Upper lobe of right lung (tissue), 1 donor: ENCODE results near the gene FANCG. TPM values are rescaled to one million over a fixed set of nuclear protein-coding genes. Genes with fewer than 3 reads are reported as not detected.

ENCODE experiments used
- ATAC-seq: fragments of 200-7000 bp; cut with Tn5 transposase; one replicate; pipeline ENCODE4 v1.9.1; 2020; ENCODE audit warnings: mild to moderate bottlenecking, moderate library complexity
- DNase-seq: peaks from one replicate; pipeline ENCODE4 v3.0.0-alpha.2; 2020
- H3K27ac ChIP-seq: fragments of 200-600 bp; one replicate; pipeline ENCODE4 v1.8.0; 2022
- H3K27me3 ChIP-seq: fragments of 200-600 bp; one replicate; pipeline ENCODE4 v1.8.0; 2022; ENCODE audit warnings: mild to moderate bottlenecking
- H3K36me3 ChIP-seq: fragments of 200-600 bp; one replicate; pipeline ENCODE4 v1.8.0; 2022
- H3K4me1 ChIP-seq: fragments of 200-600 bp; one replicate; pipeline ENCODE4 v1.8.0; 2022
- H3K4me3 ChIP-seq: fragments of 200-600 bp; one replicate; pipeline ENCODE4 v1.8.0; 2022; ENCODE audit warnings: mild to moderate bottlenecking
- H3K9me3 ChIP-seq: fragments of 200-600 bp; one replicate; pipeline ENCODE4 v1.8.0; 2022
- intact Hi-C: fragments of 100-400 bp; cut with DNase I; formaldehyde crosslinking; loops from one replicate; pipeline ENCODE4 v1.11.0; 2022
- total RNA-seq: library from RNA; stranded (reverse); fragmentation: NEBNext Ultra II Directional; extraction: Animal tissue kit (Norgen Biotek cat#: 25700); gene quantifications from one replicate; pipeline ENCODE4 v1.2.1, GENCODE V29; 2021
- TF ChIP-seq, protein P1 (sequence below): fragments of 200-600 bp; IDR thresholded peaks from one replicate; pipeline ENCODE4 v1.8.0; 2022; ENCODE audit warnings: antibody characterized with exemption
- donor health status: DM: no; HTN: yes; CAD: no; lungs with severe emphysema.

The FANCG gene
- total RNA-seq, 1 donor from 2014 or later, result 9.4 TPM

DNA sequence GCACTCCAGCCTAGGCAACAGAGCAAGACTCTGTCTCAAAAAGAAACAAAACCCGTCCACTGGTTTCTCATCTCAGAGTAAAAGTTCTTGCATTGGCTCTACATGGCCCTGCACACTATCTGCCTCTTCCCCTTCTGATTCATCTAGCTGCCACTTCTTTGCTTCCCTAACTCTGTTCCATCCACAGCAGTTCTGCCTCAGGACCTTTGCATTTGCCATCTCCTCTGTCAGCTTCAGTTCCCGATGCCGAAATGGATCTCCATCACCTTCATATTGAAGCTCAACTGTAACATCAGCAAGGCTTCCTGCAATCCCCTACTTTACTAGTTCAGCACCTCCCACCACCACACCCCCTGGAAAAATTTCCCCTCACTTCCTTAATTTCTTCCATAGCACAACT lies 17.8 kb upstream of the FANCG start:
- H3K36me3 ChIP-seq, result peaks cover 37% of the 10 kb centered on the region
- DNase-seq (no peak), ATAC-seq (no peak)
- no peak overlapping the region for H3K27ac ChIP-seq
- TF ChIP-seq, protein P1, sequence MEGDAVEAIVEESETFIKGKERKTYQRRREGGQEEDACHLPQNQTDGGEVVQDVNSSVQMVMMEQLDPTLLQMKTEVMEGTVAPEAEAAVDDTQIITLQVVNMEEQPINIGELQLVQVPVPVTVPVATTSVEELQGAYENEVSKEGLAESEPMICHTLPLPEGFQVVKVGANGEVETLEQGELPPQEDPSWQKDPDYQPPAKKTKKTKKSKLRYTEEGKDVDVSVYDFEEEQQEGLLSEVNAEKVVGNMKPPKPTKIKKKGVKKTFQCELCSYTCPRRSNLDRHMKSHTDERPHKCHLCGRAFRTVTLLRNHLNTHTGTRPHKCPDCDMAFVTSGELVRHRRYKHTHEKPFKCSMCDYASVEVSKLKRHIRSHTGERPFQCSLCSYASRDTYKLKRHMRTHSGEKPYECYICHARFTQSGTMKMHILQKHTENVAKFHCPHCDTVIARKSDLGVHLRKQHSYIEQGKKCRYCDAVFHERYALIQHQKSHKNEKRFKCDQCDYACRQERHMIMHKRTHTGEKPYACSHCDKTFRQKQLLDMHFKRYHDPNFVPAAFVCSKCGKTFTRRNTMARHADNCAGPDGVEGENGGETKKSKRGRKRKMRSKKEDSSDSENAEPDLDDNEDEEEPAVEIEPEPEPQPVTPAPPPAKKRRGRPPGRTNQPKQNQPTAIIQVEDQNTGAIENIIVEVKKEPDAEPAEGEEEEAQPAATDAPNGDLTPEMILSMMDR, result no peak
- no peaks in the 10 kb centered on the region for H3K27me3 ChIP-seq
- no peak overlapping the region for H3K4me3 ChIP-seq
- no peaks in the 10 kb centered on the region for H3K9me3 ChIP-seq
- H3K4me1 ChIP-seq, result peaks cover 18% of the 10 kb centered on the region
- intact Hi-C loops, result no loop called here

DNA sequence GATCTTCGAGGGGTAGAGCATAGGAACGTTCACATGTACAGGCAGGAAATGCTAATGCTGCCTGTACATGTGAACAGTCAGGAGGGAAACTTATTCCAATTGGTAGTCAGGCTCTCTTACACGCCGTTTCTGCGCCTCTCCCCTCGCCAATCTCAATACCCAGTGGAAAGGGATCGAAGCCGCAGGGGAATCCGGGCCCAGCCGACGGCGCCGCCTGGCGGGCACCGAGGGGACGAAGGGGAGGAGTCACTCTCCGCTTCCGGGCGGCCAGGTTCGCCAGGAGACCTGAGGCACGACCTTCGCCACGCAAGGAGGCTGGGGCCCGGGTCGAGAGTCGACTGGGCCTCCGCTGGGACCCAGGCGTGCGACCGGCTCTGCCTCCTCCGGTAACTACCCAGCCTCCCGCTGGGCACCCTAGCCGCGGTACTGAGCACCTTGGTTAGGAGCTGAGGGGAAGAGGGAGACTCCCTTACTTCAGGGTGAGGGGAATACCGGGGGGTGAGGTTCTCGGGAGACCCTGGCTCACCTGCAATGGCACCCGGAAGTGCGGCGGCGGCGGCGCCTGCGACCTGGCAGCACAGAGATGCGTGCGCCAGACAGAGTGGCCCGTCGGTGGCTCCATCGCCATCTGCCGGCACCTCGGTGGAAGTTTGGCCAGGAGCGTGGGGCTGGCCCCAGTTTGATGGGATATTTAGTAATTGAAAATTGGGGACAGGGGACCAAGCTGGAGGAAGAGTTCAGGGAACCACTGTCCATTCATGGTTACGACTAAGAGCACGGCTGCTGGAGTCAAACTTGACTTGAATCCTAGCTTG lies 16.5 kb upstream of the FANCG start, which contains the start of gene PIGO:
Gene PIGO, minus strand, starts transcription at position 557 of the 815 bp plus-strand sequence. CDS start 1,026 bp downstream, outside the sequence.
- H3K4me3 ChIP-seq, result peak within 1 kb of the TSS; percentile 65
- no peaks in the 10 kb centered on the region for H3K27me3 ChIP-seq
- no peaks in the 10 kb centered on the region for H3K9me3 ChIP-seq
- H3K36me3 ChIP-seq, result peaks cover 42% of the 10 kb centered on the region
- ATAC-seq, result peak; percentile 96
- peak within 1 kb of the TSS; percentile 94 for H3K27ac ChIP-seq
- intact Hi-C loops, result no loop called here
- TF ChIP-seq, protein P1, result peak; percentile 65
- DNase-seq, result peak; percentile 96
- peaks cover 6% of the 10 kb centered on the region for H3K4me1 ChIP-seq

DNA sequence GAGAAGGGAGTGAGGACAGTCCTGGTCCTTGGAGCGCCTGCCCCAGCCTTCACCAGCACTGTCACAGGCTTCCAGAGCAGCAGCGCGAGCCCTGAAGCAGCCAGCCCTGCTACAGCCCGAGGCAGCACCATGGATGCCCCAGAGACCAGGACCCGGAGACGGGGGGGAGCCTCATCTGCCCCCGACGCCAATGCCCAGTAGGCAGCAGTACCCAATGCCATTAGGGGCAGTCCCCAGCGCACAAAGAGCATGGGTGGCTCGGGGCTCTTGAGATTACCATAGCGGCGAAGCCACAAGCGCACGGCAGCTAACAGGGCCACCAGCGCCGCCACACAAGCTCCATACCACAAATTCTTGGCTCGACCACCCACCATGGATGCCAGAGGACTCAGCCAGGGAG lies 11.8 kb upstream of the FANCG start:
- Histone ChIP-seq H3K4me3 (no peak overlapping the region), H3K4me1 (peaks cover 6% of the 10 kb centered on the region), H3K9me3 (no peaks in the 10 kb centered on the region), H3K27ac (no peak overlapping the region), H3K27me3 (no peaks in the 10 kb centered on the region), H3K36me3 (peaks cover 61% of the 10 kb centered on the region)
- ATAC-seq (no peak), DNase-seq (no peak)
- TF ChIP-seq, protein P1, result no peak
- intact Hi-C loops, result no loop called here

DNA sequence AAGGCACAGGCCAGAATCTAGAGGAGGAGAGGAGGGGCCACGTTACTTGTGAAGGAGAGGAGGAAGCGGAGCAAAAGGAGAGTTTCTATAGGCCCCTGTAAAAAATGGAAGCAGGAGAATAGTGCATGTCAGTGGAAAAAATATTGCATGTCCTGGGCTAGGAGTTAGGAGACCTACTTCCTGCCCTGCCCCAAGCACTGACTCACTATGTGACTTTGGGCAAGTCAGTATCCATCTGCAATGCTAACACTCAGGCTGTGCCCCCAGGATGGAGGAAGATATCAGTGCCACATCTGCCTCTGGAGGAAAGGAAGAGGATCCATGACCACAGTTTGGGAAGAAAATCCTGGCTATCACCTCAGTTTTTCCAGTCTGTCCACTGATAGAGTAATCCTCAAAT lies 9.7 kb upstream of the FANCG start:
- no peak for DNase-seq
- Histone ChIP-seq H3K36me3 (peaks cover 61% of the 10 kb centered on the region), H3K4me3 (no peak overlapping the region), H3K9me3 (no peaks in the 10 kb centered on the region), H3K4me1 (no peaks in the 10 kb centered on the region), H3K27me3 (no peaks in the 10 kb centered on the region), H3K27ac (no peak overlapping the region)
- intact Hi-C loops, result no loop called here
- no peak for ATAC-seq
- TF ChIP-seq, protein P1, result no peak

- intact Hi-C loops, result no loop called here
- TF ChIP-seq, protein P1, result no peak
- DNase-seq (no peak), ATAC-seq (no peak)
- H3K9me3 ChIP-seq, result no peaks in the 10 kb centered on the region
- no peaks in the 10 kb centered on the region for H3K4me1 ChIP-seq
- peaks cover 27% of the 10 kb centered on the region for H3K36me3 ChIP-seq
- H3K27me3 ChIP-seq, result no peaks in the 10 kb centered on the region
- H3K27ac ChIP-seq, result no peak overlapping the region
- H3K4me3 ChIP-seq, result no peak overlapping the region
Measured at GRCh38 chr9:35085078-35085477, 5.3 kb upstream of the FANCG start.
